Measurements from ENCODE around the gene PFDN1. TPM values are rescaled to one million over a fixed set of nuclear protein-coding genes. Genes with fewer than 3 reads are reported as not detected.

Gene PFDN1
- total and polyA plus RNA-seq, 10 of the 15 experiments (the other 5 are each of a cell fraction or from before 2014, with no cell fraction given) = 62.9 to 193 (median 102) TPM

DNA sequence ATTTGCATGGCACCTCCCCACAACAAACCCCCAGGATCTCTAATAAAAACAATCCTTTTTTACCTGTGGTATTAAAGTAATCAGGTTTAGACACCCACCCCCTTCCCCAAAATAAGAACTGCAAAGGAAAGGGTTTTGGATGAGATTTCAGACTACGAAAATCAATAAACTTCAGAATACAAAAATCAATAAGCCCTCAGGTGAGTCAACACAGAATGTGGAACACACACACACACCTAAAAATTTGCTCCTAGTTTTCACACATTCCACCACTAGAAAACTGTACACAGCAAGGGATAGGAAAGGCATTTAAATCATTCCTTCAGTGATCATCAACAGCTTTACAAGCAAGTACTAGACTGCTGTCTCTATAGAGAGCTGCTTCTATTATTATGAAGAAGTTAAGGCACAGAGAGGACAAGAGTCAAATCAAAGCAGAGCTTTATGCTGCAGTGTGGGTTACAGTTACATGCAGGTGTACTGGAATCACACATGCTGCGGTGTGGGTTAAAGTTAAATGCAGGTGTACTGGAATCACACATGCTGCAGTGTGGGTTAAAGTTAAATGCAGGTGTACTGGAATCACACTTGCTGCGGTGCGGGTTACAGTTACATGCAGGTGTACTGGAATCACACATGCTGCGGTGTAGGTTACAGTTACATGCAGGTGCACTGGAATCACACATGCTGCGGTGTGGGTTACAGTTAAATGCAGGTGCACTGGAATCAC, 36.3 kb downstream of the PFDN1 start:
- H3K4me3 ChIP-seq = no peak overlapping the region
- H3K9ac ChIP-seq (ENCODE audit: control insufficient read depth, insufficient read depth, low read length) = no peak overlapping the region
- in situ Hi-C loops (cut with MboI) = no loop called here
- ChIA-PET SMC1A (ENCODE audit: uncharacterized antibody, unreplicated experiment) (interaction anchor here (1.0 to 1.8 kb wide), 5 partner anchors 14 to 225 kb away, joined by 3 to 4 read pairs (median 3); no protein-coding TSS in a partner anchor), POLR2A (interaction anchor here (0.6 to 0.9 kb wide), 2 partner anchors 14 to 28 kb away, joined by 3 read pairs; no protein-coding TSS in a partner anchor), RAD21 (ENCODE audit: unreplicated experiment) (interaction anchor here (1.2 to 1.6 kb wide), 2 partner anchors 28 to 85 kb away, joined by 3 to 5 read pairs; no protein-coding TSS in a partner anchor), CTCF (interaction anchor here (1.0 to 2.9 kb wide), 4 partner anchors 41 to 97 kb away, joined by 3 to 17 read pairs (median 6); partner anchors contain the start of gene HBEGF)
- 68% methylated on average over 6 of the region's 6 CpGs for WGBS (ENCODE audit: insufficient coverage, insufficient replicate concordance, low lambda C conversion rate, missing lambda C conversion rate)
- peaks cover 0 to 2% of the 10 kb centered on the region in 2 experiments; a peak in 1 of 4 replicates for H3K36me3 ChIP-seq (ENCODE audit: control insufficient read depth in 2 of 2, insufficient read depth in 2 of 2, low read length in 1 of 2)
- H2AFZ ChIP-seq (ENCODE audit: control insufficient read depth, low read depth, low read length) = no peak overlapping the region
- H3K4me2 ChIP-seq (ENCODE audit: control insufficient read depth, insufficient read depth) = peak overlapping the region; percentile 13; the same call in 1 of the 2 replicates
- no peak overlapping the region for H3K27ac ChIP-seq (ENCODE audit: control insufficient read depth, insufficient read depth)
- peaks cover 11% of the 10 kb centered on the region for H3K79me2 ChIP-seq (ENCODE audit: control insufficient read depth, insufficient read depth, low read length)
- H4K20me1 ChIP-seq (ENCODE audit: control insufficient read depth, insufficient read depth) = no peaks in the 10 kb centered on the region
- no peak for FAIRE-seq
- peaks cover 15% of the 10 kb centered on the region for H3K4me1 ChIP-seq (ENCODE audit: control insufficient read depth, insufficient read depth, low read length)
- TF ChIP-seq IKZF1 (conservative IDR thresholded peaks at IDR 0.05) (no peak), CEBPZ (IDR thresholded peaks at IDR 0.05; ENCODE audit: low read depth, low read length) (no peak), FOXK2 (IDR thresholded peaks at IDR 0.05) (no peak), POLR2AphosphoS5 (IDR thresholded peaks at IDR 0.05; ENCODE audit: low read length) (no peak), ZBED1 (IDR thresholded peaks at IDR 0.05; ENCODE audit: borderline replicate concordance) (no peak), ESRRA (IDR thresholded peaks at IDR 0.05; ENCODE audit: low read length) (no peak), BMI1 (IDR thresholded peaks at IDR 0.05; ENCODE audit: borderline replicate concordance) (no peak), MTA3 (IDR thresholded peaks at IDR 0.05; ENCODE audit: borderline replicate concordance, low read length) (no peak), TCF12 (IDR thresholded peaks at IDR 0.05; ENCODE audit: low read depth, low read length) (peak; percentile 26; the same call in 1 of the 2 replicates), SMAD1 (IDR thresholded peaks at IDR 0.05; ENCODE audit: low read depth, partially characterized antibody) (no peak), HSF1 (IDR thresholded peaks at IDR 0.05; ENCODE audit: low read depth, low read length) (no peak), BHLHE40 (IDR thresholded peaks at IDR 0.05; ENCODE audit: borderline replicate concordance in 1 of 2, low read depth in 2 of 2, low read length in 1 of 2) (peak; percentile 14 to 41; a peak in 2 of 4 replicates), TARDBP (IDR thresholded peaks at IDR 0.05; ENCODE audit: borderline replicate concordance) (no peak), NR2C1 (IDR thresholded peaks at IDR 0.05) (no peak)
- DNase-seq (ENCODE audit: low read depth, low spot score) = no peak
- no peaks in the 10 kb centered on the region for H3K27me3 ChIP-seq (replicated peaks in 1 of 2; ENCODE audit: control insufficient read depth in 2 of 2, insufficient read depth in 2 of 2, low read length in 1 of 2)
- no TSS peak for BruUV-seq (replicated peaks)
- no peaks in the 10 kb centered on the region for H3K9me3 ChIP-seq (replicated peaks; ENCODE audit: control insufficient read depth, insufficient read depth, low read length)
- ATAC-seq = peak; percentile 43
- intact Hi-C loops (cut with micrococcal nuclease; ENCODE audit: unreplicated experiment) = no loop called here
